MM.1S (cell line): ENCODE results near the gene PYGM.

Experiments used
- CTCF ChIP-seq: fragments of 300-600 bp; sonication (generic); IDR thresholded peaks from 2 replicates; pipeline ENCODE4 v1.5.1; 2016; ENCODE audit warnings: antibody characterized with exemption, low read length, mixed read lengths
- EZH2 ChIP-seq: fragments of 300-600 bp; sonication (generic); optimal IDR thresholded peaks from 2 replicates; pipeline ENCODE3; 2017; ENCODE audit warnings: low read depth, mild to moderate bottlenecking, antibody characterized with exemption, low read length, mixed read lengths
- EZH2phosphoT487 ChIP-seq: fragments of 300-600 bp; sonication (generic); IDR thresholded peaks from 2 replicates; pipeline ENCODE4 v1.6.1; 2018; ENCODE audit warnings: antibody characterized with exemption, low read length

GRCh38 chr11:64778223-64778472, 18.4 kb upstream of the PYGM start:
- TF ChIP-seq CTCF (no peak), EZH2 (no peak), EZH2phosphoT487 (no peak)
